ENCODE measurements around the gene PLAC9. TPM values are rescaled to one million over a fixed set of nuclear protein-coding genes. Genes with fewer than 3 reads are reported as not detected.
"Not testable (repeated sequence)": the region's sequence is repeated elsewhere in the genome, so short reads cannot be mapped to it uniquely, and the experiment has no call there.

The PLAC9 gene
- total RNA-seq, 1 experiment from 2014 or later = not detected

DNA sequence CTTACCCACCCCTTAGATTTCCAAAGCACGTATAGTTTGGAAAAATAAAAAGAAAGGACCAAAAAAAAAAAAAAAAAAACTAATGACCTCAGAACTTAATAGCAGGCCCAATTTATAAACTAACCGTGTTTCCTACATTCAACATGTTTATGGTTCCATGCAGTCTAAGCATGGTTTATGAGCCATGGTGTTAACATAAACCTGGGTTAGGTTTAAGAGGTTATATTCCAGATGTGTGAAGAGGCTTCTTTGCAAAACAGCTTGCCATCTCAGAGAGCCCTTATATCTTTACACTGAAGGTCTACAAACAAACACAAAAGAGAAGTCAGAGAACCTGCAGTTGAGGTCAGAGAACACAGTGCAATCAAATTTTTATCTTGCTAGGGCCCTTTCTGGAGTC, 38.3 kb upstream of the PLAC9 start:
- H3K4me3 ChIP-seq (ENCODE audit: low read depth in 2 of 2, low read length in 2 of 2) = no peak overlapping the region
- CTCF ChIA-PET = no interaction called here
- H3K36me3 ChIP-seq (ENCODE audit: control insufficient read depth, insufficient read depth, low read length) = no peaks in the 10 kb centered on the region
- H3K27me3 ChIP-seq (ENCODE audit: control insufficient read depth, insufficient read depth, low read length) = no peaks in the 10 kb centered on the region
- H3K27ac ChIP-seq (ENCODE audit: low read length) = no peak overlapping the region
- POLR2A ChIA-PET = no interaction called here
- BruUV-seq (replicated peaks) = no TSS peak
- intact Hi-C loops (cut with micrococcal nuclease; ENCODE audit: unreplicated experiment) = no loop called here
- TF ChIP-seq POLR2AphosphoS5 (IDR thresholded peaks at IDR 0.05; ENCODE audit: low read depth, low read length) (no peak), TCF7L2 (IDR thresholded peaks at IDR 0.05; ENCODE audit: low read depth, low read length) (no peak), SIN3A (IDR thresholded peaks at IDR 0.05; ENCODE audit: borderline replicate concordance, insufficient read depth, low read depth, low read length) (no peak)
- TF ChIP-seq, protein P1, sequence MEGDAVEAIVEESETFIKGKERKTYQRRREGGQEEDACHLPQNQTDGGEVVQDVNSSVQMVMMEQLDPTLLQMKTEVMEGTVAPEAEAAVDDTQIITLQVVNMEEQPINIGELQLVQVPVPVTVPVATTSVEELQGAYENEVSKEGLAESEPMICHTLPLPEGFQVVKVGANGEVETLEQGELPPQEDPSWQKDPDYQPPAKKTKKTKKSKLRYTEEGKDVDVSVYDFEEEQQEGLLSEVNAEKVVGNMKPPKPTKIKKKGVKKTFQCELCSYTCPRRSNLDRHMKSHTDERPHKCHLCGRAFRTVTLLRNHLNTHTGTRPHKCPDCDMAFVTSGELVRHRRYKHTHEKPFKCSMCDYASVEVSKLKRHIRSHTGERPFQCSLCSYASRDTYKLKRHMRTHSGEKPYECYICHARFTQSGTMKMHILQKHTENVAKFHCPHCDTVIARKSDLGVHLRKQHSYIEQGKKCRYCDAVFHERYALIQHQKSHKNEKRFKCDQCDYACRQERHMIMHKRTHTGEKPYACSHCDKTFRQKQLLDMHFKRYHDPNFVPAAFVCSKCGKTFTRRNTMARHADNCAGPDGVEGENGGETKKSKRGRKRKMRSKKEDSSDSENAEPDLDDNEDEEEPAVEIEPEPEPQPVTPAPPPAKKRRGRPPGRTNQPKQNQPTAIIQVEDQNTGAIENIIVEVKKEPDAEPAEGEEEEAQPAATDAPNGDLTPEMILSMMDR (IDR thresholded peaks at IDR 0.05) = no peak
- TF ChIP-seq, protein P2, sequence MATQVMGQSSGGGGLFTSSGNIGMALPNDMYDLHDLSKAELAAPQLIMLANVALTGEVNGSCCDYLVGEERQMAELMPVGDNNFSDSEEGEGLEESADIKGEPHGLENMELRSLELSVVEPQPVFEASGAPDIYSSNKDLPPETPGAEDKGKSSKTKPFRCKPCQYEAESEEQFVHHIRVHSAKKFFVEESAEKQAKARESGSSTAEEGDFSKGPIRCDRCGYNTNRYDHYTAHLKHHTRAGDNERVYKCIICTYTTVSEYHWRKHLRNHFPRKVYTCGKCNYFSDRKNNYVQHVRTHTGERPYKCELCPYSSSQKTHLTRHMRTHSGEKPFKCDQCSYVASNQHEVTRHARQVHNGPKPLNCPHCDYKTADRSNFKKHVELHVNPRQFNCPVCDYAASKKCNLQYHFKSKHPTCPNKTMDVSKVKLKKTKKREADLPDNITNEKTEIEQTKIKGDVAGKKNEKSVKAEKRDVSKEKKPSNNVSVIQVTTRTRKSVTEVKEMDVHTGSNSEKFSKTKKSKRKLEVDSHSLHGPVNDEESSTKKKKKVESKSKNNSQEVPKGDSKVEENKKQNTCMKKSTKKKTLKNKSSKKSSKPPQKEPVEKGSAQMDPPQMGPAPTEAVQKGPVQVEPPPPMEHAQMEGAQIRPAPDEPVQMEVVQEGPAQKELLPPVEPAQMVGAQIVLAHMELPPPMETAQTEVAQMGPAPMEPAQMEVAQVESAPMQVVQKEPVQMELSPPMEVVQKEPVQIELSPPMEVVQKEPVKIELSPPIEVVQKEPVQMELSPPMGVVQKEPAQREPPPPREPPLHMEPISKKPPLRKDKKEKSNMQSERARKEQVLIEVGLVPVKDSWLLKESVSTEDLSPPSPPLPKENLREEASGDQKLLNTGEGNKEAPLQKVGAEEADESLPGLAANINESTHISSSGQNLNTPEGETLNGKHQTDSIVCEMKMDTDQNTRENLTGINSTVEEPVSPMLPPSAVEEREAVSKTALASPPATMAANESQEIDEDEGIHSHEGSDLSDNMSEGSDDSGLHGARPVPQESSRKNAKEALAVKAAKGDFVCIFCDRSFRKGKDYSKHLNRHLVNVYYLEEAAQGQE (IDR thresholded peaks at IDR 0.05; ENCODE audit: insufficient read depth in 1 of 2, low read depth in 2 of 2, low read length in 1 of 2) = no peak
- DNase-seq (ENCODE audit: low read depth, low spot score) (no peak), ATAC-seq (no peak)
- H3K9me3 ChIP-seq (ENCODE audit: control insufficient read depth, insufficient read depth, low read depth, low read length) = no peaks in the 10 kb centered on the region
- no peaks in the 10 kb centered on the region for H3K4me1 ChIP-seq (ENCODE audit: control insufficient read depth, insufficient read depth, low read length)
- in situ Hi-C loops (cut with HindIII; ENCODE audit: low pct_unique_long_range_greater_than_20kb, low sequenced_read_pairs) = no loop called here

DNA sequence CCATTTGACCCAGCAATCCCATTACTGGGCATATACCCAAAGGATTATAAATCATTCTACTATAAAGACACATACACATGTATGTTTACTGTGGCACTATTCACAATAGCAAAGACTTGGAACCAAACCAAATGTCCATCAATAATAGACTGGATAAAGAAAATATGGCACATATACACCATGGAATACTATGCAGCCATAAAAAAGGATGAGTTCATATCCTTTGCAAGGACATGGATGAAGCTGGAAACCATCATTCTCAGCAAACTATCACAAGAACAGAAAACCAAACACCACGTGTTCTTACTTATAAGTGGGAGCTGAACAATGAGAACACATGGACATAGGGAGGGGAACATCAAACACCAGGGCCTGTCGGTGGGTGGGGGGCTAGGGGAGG, 34.3 kb upstream of the PLAC9 start:
- ATAC-seq; in situ Hi-C loops (cut with HindIII; ENCODE audit: low pct_unique_long_range_greater_than_20kb, low sequenced_read_pairs); DNase-seq (ENCODE audit: low read depth, low spot score); POLR2A ChIA-PET; H3K36me3 ChIP-seq (ENCODE audit: control insufficient read depth, insufficient read depth, low read length); BruUV-seq (replicated peaks); H3K27ac ChIP-seq (ENCODE audit: low read length); CTCF ChIA-PET; H3K4me1 ChIP-seq (ENCODE audit: control insufficient read depth, insufficient read depth, low read length); H3K27me3 ChIP-seq (ENCODE audit: control insufficient read depth, insufficient read depth, low read length); intact Hi-C loops (cut with micrococcal nuclease; ENCODE audit: unreplicated experiment); H3K9me3 ChIP-seq (ENCODE audit: control insufficient read depth, insufficient read depth, low read depth, low read length); H3K4me3 ChIP-seq (ENCODE audit: low read depth in 2 of 2, low read length in 2 of 2): not testable (repeated sequence)

DNA sequence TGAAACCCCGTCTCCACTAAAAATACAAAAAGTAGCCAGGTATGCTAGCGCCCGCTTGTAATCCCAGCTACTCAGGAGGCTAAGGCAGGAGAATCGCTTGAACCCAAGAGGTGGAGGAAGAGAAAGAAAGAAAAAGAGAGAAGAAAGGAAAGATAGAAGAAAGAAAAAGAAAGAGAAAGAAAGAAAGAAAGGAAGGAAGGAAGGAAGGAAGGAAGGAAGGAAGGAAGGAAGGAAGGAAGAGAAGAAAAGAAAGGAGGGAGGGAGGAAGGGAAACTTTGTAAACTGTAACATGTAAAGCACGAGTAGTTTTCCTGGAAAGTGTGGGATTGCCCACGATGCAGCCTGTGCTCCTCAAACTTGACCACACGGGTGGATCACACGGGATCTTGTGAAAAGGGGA, 33.2 kb upstream of the PLAC9 start:
- POLR2A ChIA-PET; H3K4me1 ChIP-seq (ENCODE audit: control insufficient read depth, insufficient read depth, low read length); BruUV-seq (replicated peaks); H3K36me3 ChIP-seq (ENCODE audit: control insufficient read depth, insufficient read depth, low read length); H3K9me3 ChIP-seq (ENCODE audit: control insufficient read depth, insufficient read depth, low read depth, low read length); in situ Hi-C loops (cut with HindIII; ENCODE audit: low pct_unique_long_range_greater_than_20kb, low sequenced_read_pairs); ATAC-seq; H3K27me3 ChIP-seq (ENCODE audit: control insufficient read depth, insufficient read depth, low read length); DNase-seq (ENCODE audit: low read depth, low spot score); intact Hi-C loops (cut with micrococcal nuclease; ENCODE audit: unreplicated experiment); H3K4me3 ChIP-seq (ENCODE audit: low read depth in 2 of 2, low read length in 2 of 2); H3K27ac ChIP-seq (ENCODE audit: low read length): not testable (repeated sequence)
- CTCF ChIA-PET = interaction anchor here (0.7 kb wide), 1 partner anchor 1808 kb away, joined by 16 read pairs; no protein-coding TSS in a partner anchor
